Neural progenitor cell (in vitro differentiated cells): ENCODE results near the gene CYSTM1. TPM values are rescaled to one million over a fixed set of nuclear protein-coding genes. Genes with fewer than 3 reads are reported as not detected.
A peak's percentile ranks its signal among the peaks of the same experiment; 100 is the strongest.

ENCODE experiments used
- DNase-seq: peaks from one replicate; pipeline ENCODE4 v3.0.0-alpha.2; 2016; ENCODE audit warnings: low spot score
- H2AFZ ChIP-seq: fragments of 200-600 bp; sonication (generic); replicated peaks from 2 replicates; pipeline ENCODE4 v1.6.1; 2016; ENCODE audit warnings: antibody characterized with exemption
- H3F3A ChIP-seq: fragments of 200-600 bp; sonication (generic); 2 replicates; pipeline ENCODE4 v1.6.1; 2016; ENCODE audit warnings: antibody characterized with exemption, low read depth
- H3K27ac ChIP-seq: fragments of 200-600 bp; sonication (generic); 2 replicates; pipeline ENCODE4 v1.5.1; 2016; ENCODE audit warnings: mild to moderate bottlenecking
- H3K27me3 ChIP-seq: fragments of 200-600 bp; sonication (generic); 2 replicates; pipeline ENCODE4 v1.6.1; 2016; ENCODE audit warnings: mild to moderate bottlenecking, moderate library complexity
- H3K36me3 ChIP-seq: fragments of 200-600 bp; sonication (generic); 2 replicates; pipeline ENCODE4 v1.5.1; 2016
- H3K4me1 ChIP-seq: fragments of 200-600 bp; sonication (generic); 2 replicates; pipeline ENCODE4 v1.6.1; 2016; ENCODE audit warnings: mixed run types
- H3K4me2 ChIP-seq: fragments of 200-600 bp; sonication (generic); 2 replicates; pipeline ENCODE4 v1.6.1; 2016
- H3K4me3 ChIP-seq: fragments of 200-600 bp; sonication (generic); 2 replicates; pipeline ENCODE4 v1.5.1; 2016
- H3K79me2 ChIP-seq: fragments of 200-600 bp; sonication (generic); 2 replicates; pipeline ENCODE4 v1.6.1; 2016; ENCODE audit warnings: low read depth
- H3K9ac ChIP-seq: fragments of 200-600 bp; sonication (generic); 2 replicates; pipeline ENCODE4 v1.6.1; 2016
- H3K9me3 ChIP-seq: fragments of 200-600 bp; sonication (generic); 2 replicates; pipeline ENCODE4 v1.5.1; 2016; ENCODE audit warnings: low read depth
- H4K20me1 ChIP-seq: fragments of 200-600 bp; sonication (generic); 2 replicates; pipeline ENCODE4 v1.6.1; 2016; ENCODE audit warnings: low read depth
- H3K27ac Mint-ChIP-seq: 3 replicates; pipeline ENCODE4 v1.8.0; 2021; ENCODE audit warnings: mixed read lengths
- H3K27me3 Mint-ChIP-seq: 2 replicates; pipeline ENCODE4 v1.8.0; 2022; ENCODE audit warnings: low read depth, mild to moderate bottlenecking, inconsistent platforms, moderate library complexity, mixed read lengths; ENCODE audit not compliant: insufficient read depth
- H3K36me3 Mint-ChIP-seq: 3 replicates; pipeline ENCODE4 v1.8.0; 2021; ENCODE audit warnings: mixed read lengths
- H3K4me1 Mint-ChIP-seq: 3 replicates; pipeline ENCODE4 v1.8.0; 2021; ENCODE audit warnings: mixed read lengths
- H3K4me3 Mint-ChIP-seq: 3 replicates; pipeline ENCODE4 v1.8.0; 2021; ENCODE audit warnings: mild to moderate bottlenecking, moderate library complexity, mixed read lengths
- H3K9me3 Mint-ChIP-seq: 3 replicates; pipeline ENCODE4 v1.8.0; 2020; ENCODE audit warnings: mixed read lengths
- EZH2 ChIP-seq: fragments of 200-600 bp; sonication (generic); IDR thresholded peaks from 2 replicates; pipeline ENCODE4 v1.6.1; 2017; ENCODE audit warnings: antibody characterized with exemption, mild to moderate bottlenecking, moderate library complexity
- EZH2phosphoT487 ChIP-seq: fragments of 200-600 bp; sonication (generic); IDR thresholded peaks from 2 replicates; pipeline ENCODE4 v1.6.1; 2017; ENCODE audit warnings: antibody characterized with exemption
- total RNA-seq: library from RNA; depleted of rRNA; stranded (reverse); fragments of >200 nt; gene quantifications from 2 replicates; pipeline ENCODE4 v1.2.3, GENCODE V29; 2015; ENCODE audit warnings: low replicate concordance
- TF ChIP-seq, protein P1 (sequence below): fragments of 200-600 bp; sonication (generic); IDR thresholded peaks from 2 replicates; pipeline ENCODE4 v1.5.1; 2017; ENCODE audit warnings: antibody characterized with exemption, mild to moderate bottlenecking

Gene CYSTM1
- total RNA-seq, 1 donor from 2014 or later, result 8.9 TPM

DNA sequence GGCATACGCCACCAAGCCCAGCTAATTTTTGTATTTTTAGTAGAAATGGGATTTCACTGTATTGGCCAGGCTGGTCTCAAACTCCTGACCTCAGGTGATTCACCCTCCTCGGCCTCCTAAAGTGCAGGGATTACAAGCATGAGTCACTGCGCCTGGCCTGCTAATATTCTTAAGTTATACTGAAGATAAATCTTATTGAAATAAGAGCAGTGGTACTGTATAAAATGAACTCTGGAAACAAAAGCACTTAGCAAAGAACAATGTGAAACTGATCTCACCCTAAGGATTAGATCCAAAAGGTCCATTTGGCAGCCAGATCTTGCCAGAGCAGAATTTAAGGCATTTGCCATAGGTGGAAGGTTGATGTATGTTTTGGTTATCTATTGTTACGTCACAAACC is 27.1 kb downstream of the CYSTM1 start:
- Mint-ChIP-seq H3K27me3 (no peaks in the 10 kb centered on the region), H3K9me3 (no peaks in the 10 kb centered on the region), H3K4me3 (no peak overlapping the region), H3K27ac (no peak overlapping the region), H3K36me3 (peaks cover 5% of the 10 kb centered on the region), H3K4me1 (peaks cover 9% of the 10 kb centered on the region)
- Histone ChIP-seq H3K9me3 (no peaks in the 10 kb centered on the region), H3K36me3 (no peaks in the 10 kb centered on the region), H2AFZ (no peak overlapping the region), H3K4me2 (no peak overlapping the region), H3K4me3 (no peak overlapping the region), H3K4me1 (peaks cover 13% of the 10 kb centered on the region), H4K20me1 (no peaks in the 10 kb centered on the region), H3K9ac (no peak overlapping the region), H3K79me2 (no peaks in the 10 kb centered on the region), H3K27me3 (no peaks in the 10 kb centered on the region), H3K27ac (no peak overlapping the region), H3F3A (no peaks in the 10 kb centered on the region)
- TF ChIP-seq, protein P1, sequence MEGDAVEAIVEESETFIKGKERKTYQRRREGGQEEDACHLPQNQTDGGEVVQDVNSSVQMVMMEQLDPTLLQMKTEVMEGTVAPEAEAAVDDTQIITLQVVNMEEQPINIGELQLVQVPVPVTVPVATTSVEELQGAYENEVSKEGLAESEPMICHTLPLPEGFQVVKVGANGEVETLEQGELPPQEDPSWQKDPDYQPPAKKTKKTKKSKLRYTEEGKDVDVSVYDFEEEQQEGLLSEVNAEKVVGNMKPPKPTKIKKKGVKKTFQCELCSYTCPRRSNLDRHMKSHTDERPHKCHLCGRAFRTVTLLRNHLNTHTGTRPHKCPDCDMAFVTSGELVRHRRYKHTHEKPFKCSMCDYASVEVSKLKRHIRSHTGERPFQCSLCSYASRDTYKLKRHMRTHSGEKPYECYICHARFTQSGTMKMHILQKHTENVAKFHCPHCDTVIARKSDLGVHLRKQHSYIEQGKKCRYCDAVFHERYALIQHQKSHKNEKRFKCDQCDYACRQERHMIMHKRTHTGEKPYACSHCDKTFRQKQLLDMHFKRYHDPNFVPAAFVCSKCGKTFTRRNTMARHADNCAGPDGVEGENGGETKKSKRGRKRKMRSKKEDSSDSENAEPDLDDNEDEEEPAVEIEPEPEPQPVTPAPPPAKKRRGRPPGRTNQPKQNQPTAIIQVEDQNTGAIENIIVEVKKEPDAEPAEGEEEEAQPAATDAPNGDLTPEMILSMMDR, result no peak
- TF ChIP-seq EZH2, result no peak
- no peak for DNase-seq

DNA sequence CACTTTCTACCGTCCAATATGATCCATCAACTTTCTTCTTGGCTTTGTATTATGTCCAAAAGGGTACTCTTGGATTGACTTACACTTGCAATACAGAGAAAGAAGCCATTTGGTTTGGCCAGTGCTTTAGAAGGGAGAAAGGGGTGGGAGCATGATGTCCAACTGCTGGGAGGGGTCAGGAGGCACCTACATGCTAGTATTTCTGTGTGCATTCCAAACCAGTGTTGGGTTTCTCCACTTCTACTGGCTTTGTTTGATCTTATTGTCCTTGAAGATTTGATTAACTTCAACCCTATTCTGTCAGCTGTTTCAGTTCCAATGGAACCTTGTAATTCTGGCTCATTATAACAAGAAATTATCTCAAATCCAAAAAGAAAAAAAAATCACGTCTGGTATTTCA is 27.6 kb downstream of the CYSTM1 start:
- no peak for DNase-seq
- H4K20me1 ChIP-seq, result no peaks in the 10 kb centered on the region
- no peaks in the 10 kb centered on the region for H3F3A ChIP-seq
- Mint-ChIP-seq H3K27ac (no peak overlapping the region), H3K4me1 (peaks cover 9% of the 10 kb centered on the region), H3K4me3 (no peak overlapping the region), H3K27me3 (no peaks in the 10 kb centered on the region), H3K9me3 (no peaks in the 10 kb centered on the region), H3K36me3 (peaks cover 5% of the 10 kb centered on the region)
- no peak overlapping the region for H3K9ac ChIP-seq
- peaks cover 13% of the 10 kb centered on the region for H3K4me1 ChIP-seq
- no peaks in the 10 kb centered on the region for H3K27me3 ChIP-seq
- H3K36me3 ChIP-seq, result no peaks in the 10 kb centered on the region
- H2AFZ ChIP-seq, result no peak overlapping the region
- H3K9me3 ChIP-seq, result no peaks in the 10 kb centered on the region
- H3K79me2 ChIP-seq, result no peaks in the 10 kb centered on the region
- no peak overlapping the region for H3K4me2 ChIP-seq
- H3K4me3 ChIP-seq, result no peak overlapping the region
- H3K27ac ChIP-seq, result no peak overlapping the region
- TF ChIP-seq, protein P1, result no peak
- TF ChIP-seq EZH2 (no peak), EZH2phosphoT487 (no peak)

DNA sequence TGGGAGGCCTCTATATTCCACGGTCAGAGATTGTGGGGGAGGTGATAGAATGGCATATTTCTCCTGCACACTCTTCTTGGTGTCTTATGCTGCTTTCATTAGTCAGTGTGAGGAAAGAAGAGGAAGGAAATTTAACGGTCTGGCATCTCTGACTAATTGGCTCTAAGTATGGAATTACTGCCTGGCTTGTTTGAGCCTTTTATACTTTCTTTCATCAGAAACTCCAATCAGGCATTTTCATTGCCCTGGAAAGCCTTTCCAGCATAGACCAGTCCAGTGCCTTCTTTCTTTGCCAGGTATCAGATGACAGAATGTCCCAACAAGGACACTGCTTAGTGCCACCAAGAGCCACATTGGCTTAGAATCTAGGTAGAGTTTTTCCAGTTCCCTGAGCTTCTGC is 30.2 kb downstream of the CYSTM1 start:
- no peak overlapping the region for H3K4me3 ChIP-seq
- H3K4me1 ChIP-seq, result peaks cover 13% of the 10 kb centered on the region
- no peaks in the 10 kb centered on the region for H3F3A ChIP-seq
- no peak overlapping the region for H3K27ac Mint-ChIP-seq
- no peak for DNase-seq
- no peaks in the 10 kb centered on the region for H3K36me3 ChIP-seq
- H4K20me1 ChIP-seq, result no peaks in the 10 kb centered on the region
- no peak for TF ChIP-seq EZH2phosphoT487
- TF ChIP-seq, protein P1, result no peak
- TF ChIP-seq EZH2, result no peak
- no peak overlapping the region for H3K4me2 ChIP-seq
- H3K4me3 Mint-ChIP-seq, result no peak overlapping the region
- H3K9me3 ChIP-seq, result no peaks in the 10 kb centered on the region
- no peak overlapping the region for H2AFZ ChIP-seq
- H3K36me3 Mint-ChIP-seq, result peaks cover 2% of the 10 kb centered on the region
- H3K27me3 Mint-ChIP-seq, result no peaks in the 10 kb centered on the region
- H3K9me3 Mint-ChIP-seq, result no peaks in the 10 kb centered on the region
- H3K27me3 ChIP-seq, result no peaks in the 10 kb centered on the region
- H3K9ac ChIP-seq, result no peak overlapping the region
- no peak overlapping the region for H3K27ac ChIP-seq
- H3K4me1 Mint-ChIP-seq, result peaks cover 9% of the 10 kb centered on the region
- H3K79me2 ChIP-seq, result no peaks in the 10 kb centered on the region

DNA sequence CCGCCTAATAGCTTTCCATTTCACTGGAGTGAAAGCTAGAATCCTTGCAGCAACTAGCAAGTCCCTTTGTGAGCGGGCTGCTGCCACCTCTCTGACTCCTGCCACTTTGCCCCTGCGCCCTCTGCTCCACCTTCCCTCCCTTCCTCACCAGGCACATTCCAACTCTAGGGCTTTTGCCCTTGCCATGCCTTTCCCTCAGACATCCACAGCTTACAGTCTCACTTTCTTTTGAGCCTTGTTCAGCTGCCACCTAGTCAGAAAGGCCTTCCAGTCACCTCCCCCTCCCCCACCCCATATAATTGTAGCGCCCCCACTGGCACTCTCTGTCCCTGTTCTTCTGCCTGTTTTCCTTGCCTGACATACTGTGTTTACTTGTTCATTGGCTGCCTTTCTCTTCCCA is 31.0 kb downstream of the CYSTM1 start:
- Histone ChIP-seq H3K36me3 (no peaks in the 10 kb centered on the region), H3K4me2 (peak overlapping the region; percentile 19), H3K9me3 (no peaks in the 10 kb centered on the region), H3K27me3 (no peaks in the 10 kb centered on the region), H4K20me1 (no peaks in the 10 kb centered on the region), H3K4me3 (no peak overlapping the region), H3K79me2 (no peaks in the 10 kb centered on the region), H3K9ac (no peak overlapping the region), H3K4me1 (peaks cover 13% of the 10 kb centered on the region), H2AFZ (no peak overlapping the region), H3F3A (no peaks in the 10 kb centered on the region), H3K27ac (no peak overlapping the region)
- no peaks in the 10 kb centered on the region for H3K36me3 Mint-ChIP-seq
- TF ChIP-seq, protein P1, result peak; percentile 49
- TF ChIP-seq EZH2, result no peak
- no peak overlapping the region for H3K4me3 Mint-ChIP-seq
- peaks cover 9% of the 10 kb centered on the region for H3K4me1 Mint-ChIP-seq
- H3K27ac Mint-ChIP-seq, result no peak overlapping the region
- no peaks in the 10 kb centered on the region for H3K27me3 Mint-ChIP-seq
- peak; percentile 54 for DNase-seq
- no peaks in the 10 kb centered on the region for H3K9me3 Mint-ChIP-seq
